Breast epithelium (tissue), 3 donors: ENCODE measurements around the gene LDLRAD4.

ENCODE experiments used
- POLR2A ChIP-seq: fragments of 450-650 bp; IDR thresholded peaks from one replicate; pipeline ENCODE4 v1.6.1; 2016; ENCODE audit warnings: antibody characterized with exemption, mild to moderate bottlenecking, moderate library complexity
- POLR2AphosphoS5 ChIP-seq, 3 donors: sonication (generic); formaldehyde crosslinking; IDR thresholded peaks; one replicate each; pipeline ENCODE4 v1.6.1; 2017; ENCODE audit warnings: antibody characterized with exemption in 3 of 3
- TF ChIP-seq, protein P1 (sequence below), 3 donors: fragments of 450-650 bp; IDR thresholded peaks; one replicate each; pipeline ENCODE4 v1.5.1; 2016 to 2017; ENCODE audit warnings: antibody characterized with exemption in 3 of 3, mild to moderate bottlenecking in 3 of 3, moderate library complexity in 3 of 3

DNA sequence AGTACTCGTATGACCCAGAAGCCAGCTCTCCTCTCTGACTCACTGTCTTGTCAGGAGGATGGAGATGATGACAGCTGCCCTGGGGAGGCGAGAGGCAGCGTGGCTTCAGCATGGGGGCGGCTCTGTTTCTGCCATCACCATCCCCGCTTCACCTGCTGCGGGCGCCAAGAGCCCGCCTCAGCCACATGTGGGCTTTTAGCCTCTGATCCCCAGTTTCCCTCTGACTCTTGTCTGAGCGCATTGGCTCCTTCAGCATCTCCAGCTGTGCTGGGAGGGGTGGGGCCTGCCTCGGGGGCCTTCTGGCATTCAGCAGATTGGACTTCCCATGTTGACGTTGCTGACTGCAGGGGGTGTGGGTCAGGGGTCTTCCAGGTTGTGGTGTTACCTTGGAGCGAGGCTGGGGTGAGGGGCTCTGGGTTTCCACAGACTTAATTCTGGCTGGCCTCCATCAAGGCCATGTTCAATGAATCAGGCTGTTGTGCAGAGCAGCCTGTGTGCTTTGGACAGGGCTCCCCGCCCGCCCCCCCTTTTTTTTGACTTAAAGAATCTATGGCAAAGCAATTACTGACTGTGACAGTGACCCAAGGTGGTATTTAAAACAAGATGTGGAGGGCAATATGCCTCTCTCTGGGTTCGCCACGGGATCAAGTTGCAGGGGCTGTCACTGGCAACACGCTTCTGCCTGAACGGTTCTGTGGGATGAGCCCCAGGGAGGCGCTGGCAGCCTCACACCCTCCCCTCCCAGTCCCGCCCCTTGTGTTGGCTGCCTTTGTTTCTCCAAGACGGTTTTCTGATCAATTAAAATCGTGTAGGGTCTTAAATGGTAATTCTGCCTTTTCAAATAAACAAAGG, 228.3 kb downstream of the LDLRAD4 start:
- TF ChIP-seq, protein P1, sequence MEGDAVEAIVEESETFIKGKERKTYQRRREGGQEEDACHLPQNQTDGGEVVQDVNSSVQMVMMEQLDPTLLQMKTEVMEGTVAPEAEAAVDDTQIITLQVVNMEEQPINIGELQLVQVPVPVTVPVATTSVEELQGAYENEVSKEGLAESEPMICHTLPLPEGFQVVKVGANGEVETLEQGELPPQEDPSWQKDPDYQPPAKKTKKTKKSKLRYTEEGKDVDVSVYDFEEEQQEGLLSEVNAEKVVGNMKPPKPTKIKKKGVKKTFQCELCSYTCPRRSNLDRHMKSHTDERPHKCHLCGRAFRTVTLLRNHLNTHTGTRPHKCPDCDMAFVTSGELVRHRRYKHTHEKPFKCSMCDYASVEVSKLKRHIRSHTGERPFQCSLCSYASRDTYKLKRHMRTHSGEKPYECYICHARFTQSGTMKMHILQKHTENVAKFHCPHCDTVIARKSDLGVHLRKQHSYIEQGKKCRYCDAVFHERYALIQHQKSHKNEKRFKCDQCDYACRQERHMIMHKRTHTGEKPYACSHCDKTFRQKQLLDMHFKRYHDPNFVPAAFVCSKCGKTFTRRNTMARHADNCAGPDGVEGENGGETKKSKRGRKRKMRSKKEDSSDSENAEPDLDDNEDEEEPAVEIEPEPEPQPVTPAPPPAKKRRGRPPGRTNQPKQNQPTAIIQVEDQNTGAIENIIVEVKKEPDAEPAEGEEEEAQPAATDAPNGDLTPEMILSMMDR (IDR thresholded peaks at IDR 0.05) = no peak
- TF ChIP-seq POLR2A (no peak), POLR2AphosphoS5 (IDR thresholded peaks at IDR 0.05) (no peak)
